NCI-H1436 (cell line): ENCODE results near the gene MYO1C.
A peak's percentile ranks its signal among the peaks of the same experiment; 100 is the strongest.

Source experiments
- DNase-seq: peaks from one replicate; lab custom pipeline; 2025; lab: John Stamatoyannopoulos, UW

The MYO1C gene

GRCh38 chr17:1485423-1486376 is 6.8 kb downstream of the MYO1C start:
- DNase-seq, result peak; percentile 30

DNA sequence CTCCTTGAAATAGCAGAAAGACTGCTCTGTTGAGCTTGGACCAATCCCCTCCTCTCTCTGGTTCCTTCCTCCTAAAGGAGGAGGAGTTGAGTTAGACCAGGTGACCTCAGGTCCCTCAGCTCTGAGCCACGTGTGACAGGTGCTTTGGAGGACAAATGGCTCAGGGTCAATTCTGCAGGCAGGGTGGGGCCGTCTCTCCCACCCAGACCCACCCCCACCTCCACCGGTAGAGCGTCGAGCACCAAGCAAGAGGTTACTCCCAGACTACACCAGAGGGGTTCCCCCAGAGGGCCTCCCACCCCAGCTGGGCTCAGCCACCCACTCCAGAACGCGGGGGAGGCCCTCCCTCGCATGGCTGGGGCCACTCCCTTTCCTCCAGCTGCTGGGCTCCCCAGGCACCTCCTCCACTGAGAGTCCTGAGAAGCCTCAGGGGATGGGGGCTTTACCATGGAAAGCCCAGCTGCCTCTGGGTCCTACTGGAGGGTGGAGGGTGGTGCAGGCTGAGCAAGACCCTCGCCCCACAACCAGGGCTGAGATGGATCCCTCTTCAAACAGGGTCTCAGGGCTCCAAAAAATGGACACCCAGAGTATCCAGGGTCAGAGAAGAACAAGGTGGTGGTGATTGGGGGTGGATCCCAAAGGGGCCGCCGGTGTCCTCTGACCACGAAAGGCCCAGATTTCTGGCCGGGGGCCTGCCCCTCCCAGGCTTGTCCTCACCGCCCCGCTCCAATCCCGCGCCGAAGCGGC is 7.6 kb downstream of the MYO1C start:
- DNase-seq, result peak; percentile 84

DNA sequence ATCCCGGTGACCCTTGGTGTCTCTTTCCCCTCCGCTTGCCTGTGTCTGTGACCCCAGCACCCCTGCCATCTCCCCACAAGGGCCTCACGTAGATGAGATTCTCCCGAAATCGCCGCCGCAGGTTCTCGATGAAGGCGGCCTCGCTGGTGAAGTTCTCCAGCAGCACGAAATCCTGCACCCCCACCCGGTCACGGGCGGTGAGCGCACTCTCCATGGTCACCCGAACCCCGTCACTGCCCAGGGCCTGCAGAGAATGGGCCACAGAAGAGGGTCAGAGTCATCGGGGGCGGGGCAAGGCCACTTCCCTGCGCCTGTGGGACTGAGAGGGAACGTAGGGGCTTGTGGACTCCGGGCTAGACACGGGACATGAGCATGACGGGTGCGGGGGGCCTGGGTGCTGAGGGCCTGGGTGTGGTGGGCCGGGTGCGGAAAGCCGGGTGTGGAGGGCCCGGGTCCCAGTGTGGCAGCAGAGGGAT is 8.4 kb downstream of the MYO1C start:
- DNase-seq, result no peak

DNA sequence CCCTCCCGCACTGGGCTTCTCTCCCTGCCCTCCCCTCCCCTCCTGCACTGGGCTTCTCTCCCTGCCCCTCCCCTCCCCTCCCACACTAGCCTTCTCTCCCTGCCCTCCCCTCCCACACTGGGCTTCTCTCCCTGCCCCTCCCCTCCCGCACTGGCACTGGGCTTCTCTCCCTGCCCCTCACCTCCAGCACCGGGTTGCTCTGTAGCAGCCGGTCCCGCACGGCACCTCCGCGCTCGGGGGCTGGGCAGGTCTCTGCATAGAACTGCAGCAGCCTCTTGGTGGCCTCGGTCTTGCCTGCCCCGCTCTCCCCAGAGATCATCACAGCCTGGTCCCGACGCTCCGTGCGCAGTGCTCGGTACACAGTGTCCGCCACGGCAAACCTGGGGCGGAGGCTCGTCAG is 9.8 kb downstream of the MYO1C start:
- DNase-seq, result no peak

DNA sequence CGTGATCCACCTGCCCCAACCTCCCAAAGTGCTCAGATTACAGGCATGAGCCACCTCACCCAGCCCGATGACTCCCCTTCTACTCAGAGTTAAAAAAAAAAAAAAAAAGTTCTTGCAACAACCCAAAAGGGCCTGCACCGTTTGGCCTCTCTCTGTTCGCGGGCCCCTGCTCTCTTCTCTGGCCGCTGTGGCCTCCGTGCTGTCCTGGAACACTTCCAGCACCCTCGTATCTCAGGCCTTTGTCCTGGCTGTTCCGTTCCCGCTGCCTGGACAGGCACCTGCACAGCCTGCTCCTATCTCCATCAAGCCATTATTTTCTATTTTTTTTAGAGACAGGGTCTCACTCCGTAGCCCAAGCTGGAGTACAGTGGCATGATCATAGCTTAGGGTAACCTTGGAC is 10.8 kb downstream of the MYO1C start:
- DNase-seq, result no peak

DNA sequence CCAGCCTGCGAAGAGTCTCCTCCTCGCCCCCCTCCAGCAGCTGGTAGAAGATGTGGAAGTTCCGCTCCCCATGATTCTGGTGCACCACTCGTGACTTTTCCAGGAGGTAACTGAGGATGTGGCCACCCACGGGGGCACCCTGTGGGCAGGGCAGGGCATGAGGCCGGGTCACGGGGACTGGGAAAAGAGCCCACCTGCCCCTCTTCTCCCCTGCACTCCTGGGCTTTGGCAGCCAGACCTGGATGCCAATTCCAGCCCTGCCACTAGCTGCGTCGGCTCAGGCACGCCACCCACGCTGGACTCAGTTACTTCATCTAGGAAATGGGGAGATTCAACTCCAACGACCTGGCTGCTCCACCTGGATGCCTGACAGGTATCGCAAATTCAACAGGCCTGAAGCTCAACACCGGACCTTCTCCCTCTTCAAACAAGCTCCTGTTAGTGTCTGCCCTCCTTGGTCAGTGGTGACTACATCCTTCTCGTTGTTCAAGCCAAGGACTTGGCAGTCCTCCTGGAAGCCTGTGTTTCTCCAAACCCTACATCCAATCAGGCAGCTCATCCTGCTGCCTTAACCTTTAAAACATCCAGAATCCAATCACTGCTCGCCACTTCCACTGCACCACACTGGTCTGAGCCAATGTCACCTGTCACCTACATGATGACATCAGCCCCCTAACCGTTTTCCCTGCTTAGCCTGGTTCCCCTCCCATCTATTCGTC is 11.6 kb downstream of the MYO1C start:
- no peak for DNase-seq

GRCh38 chr17:1478418-1478817 is 14.1 kb downstream of the MYO1C start:
- DNase-seq, result no peak

- DNase-seq, result no peak
Measured at GRCh38 chr17:1475321-1475854, 17.1 kb downstream of the MYO1C start.

DNA sequence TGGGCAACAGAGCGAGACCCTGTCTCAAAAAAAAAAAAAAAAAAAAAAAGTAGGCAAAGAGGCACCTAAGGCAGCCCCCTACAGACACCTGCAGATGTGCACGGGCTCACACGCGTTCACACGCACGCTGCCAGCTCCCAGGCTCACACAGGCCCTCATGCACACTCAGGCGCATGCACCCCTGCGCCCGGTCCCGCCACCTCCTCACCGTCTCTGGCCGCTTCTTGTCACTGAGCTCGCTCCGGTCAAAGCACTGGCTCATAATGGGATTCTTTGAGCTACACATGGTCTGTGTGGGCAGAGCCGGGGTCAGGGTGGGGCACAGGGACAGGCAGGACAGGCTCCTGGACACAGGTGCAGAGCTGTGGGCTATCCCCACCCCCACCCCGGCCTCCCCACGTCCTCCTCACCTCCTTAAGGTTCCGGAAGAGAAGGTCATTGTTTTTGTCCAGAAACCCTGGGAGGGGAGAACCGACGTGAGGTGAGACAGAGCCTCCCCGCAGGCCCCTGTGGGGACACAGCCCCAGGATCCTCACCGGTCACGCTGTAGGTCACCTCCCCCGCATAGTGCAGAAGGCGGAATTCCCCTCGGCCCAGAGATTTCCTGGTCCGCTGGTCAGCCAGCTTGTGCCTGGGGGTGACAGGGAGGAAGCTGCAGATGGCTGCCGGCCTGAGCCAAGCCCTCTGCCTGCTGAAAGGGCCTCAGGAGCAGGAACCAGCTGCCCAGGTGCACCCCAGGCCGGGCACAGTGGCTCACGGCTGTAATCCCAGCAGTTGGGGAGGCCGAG is 17.9 kb downstream of the MYO1C start:
- no peak for DNase-seq

GRCh38 chr17:1473841-1474240 is 18.6 kb downstream of the MYO1C start:
- DNase-seq, result no peak

DNA sequence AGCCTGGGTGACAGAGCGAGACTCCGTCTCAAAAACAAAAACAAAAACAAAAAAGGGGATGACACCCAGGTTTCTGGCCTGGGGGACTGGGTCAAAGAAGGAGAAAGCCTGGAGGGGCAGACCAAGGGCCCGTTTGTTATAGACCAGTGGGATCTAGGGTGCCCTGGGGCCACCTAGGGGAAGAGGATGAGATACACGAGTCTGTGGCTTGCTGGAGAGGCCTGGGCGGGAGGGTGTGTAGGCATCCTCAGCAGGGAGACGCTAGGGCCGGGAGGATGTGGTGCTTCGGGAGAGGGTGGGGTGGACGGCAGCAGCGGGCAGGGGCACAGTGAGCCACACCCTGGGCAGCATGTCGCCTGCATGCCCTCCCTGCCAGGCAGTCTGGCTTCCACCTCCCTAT is 19.3 kb downstream of the MYO1C start:
- DNase-seq, result no peak

GRCh38 chr17:1471911-1472821 is 20.3 kb downstream of the MYO1C start:
- DNase-seq, result no peak

- DNase-seq, result no peak
Measured at GRCh38 chr17:1471490-1471889, 21.0 kb downstream of the MYO1C start.

DNA sequence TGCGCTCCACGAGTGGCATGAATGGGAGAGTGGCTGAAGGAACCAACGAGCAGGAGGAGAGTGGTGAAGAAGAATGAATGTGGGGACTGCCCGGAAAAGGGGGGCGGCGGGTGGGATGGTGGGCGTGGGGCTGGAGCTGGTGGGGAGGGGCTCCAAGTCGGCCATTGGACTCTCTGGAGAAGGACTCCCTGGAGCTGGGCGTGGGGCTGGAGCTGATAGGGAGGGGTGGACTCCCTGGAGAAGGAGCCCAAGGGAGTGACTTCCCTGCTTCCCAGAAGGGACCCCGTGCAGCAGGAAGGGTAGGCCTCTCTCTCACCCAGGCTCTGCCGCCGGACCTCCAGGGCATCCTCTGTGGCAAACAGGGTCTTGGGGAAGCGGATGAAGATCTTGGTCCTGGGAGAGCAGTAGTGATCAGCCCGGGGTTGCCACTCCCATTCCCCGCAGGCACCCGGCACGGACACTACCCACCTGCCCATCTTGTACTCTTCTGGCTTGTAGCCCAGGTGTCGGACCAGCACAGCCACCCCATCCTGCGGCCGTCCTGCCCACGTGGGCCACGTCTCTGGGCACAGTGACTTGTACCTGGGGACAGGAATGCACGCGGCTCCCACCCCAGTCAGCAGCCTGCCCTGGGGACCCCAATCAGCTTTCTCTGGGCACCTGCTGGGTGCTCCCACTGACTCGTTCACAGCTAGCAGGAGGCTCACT is 21.6 kb downstream of the MYO1C start:
- no peak for DNase-seq

GRCh38 chr17:1470071-1470754 is 22.3 kb downstream of the MYO1C start:
- no peak for DNase-seq

- DNase-seq, result no peak
Measured at GRCh38 chr17:1469231-1469852, 23.1 kb downstream of the MYO1C start.

GRCh38 chr17:1467898-1468492 is 24.5 kb downstream of the MYO1C start:
- no peak for DNase-seq

DNA sequence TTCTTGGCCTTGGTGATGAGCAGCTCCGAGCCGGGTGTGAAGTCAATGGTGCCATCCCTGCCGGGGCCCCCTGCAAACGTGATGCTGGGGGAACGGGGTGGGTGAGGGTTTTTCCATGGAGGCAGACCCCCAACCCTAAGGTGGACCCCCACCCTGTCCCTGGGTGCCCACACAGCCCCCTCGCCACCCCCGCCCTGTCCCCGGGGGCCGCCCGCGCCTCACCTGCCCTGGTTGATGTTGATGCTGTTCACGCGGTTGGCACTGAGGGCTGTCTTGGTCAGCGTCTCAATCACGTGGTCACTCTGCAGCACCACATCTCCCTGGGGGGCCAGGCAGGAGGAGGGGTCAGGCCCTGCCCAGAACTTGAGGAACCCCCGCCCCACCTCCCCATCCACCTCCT is 25.2 kb downstream of the MYO1C start:
- no peak for DNase-seq
